Lung (tissue), 12 donors: ENCODE data around the gene GRK3. TPM values are rescaled to one million over a fixed set of nuclear protein-coding genes. Genes with fewer than 3 reads are reported as not detected.

ENCODE experiments used
- ATAC-seq: fragments of 200-7000 bp; cut with Tn5 transposase; one replicate; pipeline ENCODE4 v1.9.1; 2020; ENCODE audit warnings: moderate number of reproducible peaks; ENCODE audit not compliant: insufficient read depth, low FRiP score
- DNase-seq, 3 donors: peaks; one replicate each; pipeline ENCODE4 v3.0.0-alpha.2; 2013 to 2017
- H3K27ac ChIP-seq, 2 donors: one replicate each; pipeline ENCODE4 v1.5.1; 2013; ENCODE audit warnings: mild to moderate bottlenecking in 2 of 2, moderate library complexity in 2 of 2, control low read depth in 1 of 2, inconsistent platforms in 1 of 2, low read depth in 1 of 2, low read length in 1 of 2
- H3K27me3 ChIP-seq, 3 donors: one replicate each; pipeline ENCODE4 v1.5.1; 2013; ENCODE audit warnings: low read length in 2 of 3; ENCODE audit not compliant: control insufficient read depth in 3 of 3, insufficient read depth in 3 of 3
- H3K36me3 ChIP-seq, 4 donors: one replicate each; pipeline ENCODE4 v1.5.1; 2013; ENCODE audit warnings: low read length in 4 of 4, mild to moderate bottlenecking in 1 of 4, moderate library complexity in 1 of 4; ENCODE audit not compliant: control insufficient read depth in 4 of 4, insufficient read depth in 4 of 4
- H3K4me1 ChIP-seq, 5 donors: one replicate each; pipeline ENCODE4 v1.5.1; 2013; ENCODE audit warnings: low read length in 5 of 5, mild to moderate bottlenecking in 2 of 5, moderate library complexity in 1 of 5; ENCODE audit not compliant: control insufficient read depth in 5 of 5, insufficient read depth in 5 of 5
- H3K4me3 ChIP-seq: one replicate; pipeline ENCODE4 v1.5.1; 2013; ENCODE audit warnings: mild to moderate bottlenecking, control low read depth, moderate library complexity
- H3K9ac ChIP-seq, 2 donors: one replicate each; pipeline ENCODE4 v1.5.1; 2013; ENCODE audit warnings: low read length in 2 of 2, control low read depth in 1 of 2; ENCODE audit not compliant: insufficient read depth in 1 of 2
- H3K9me3 ChIP-seq, 4 donors: one replicate each; pipeline ENCODE4 v1.5.1; 2013; ENCODE audit warnings: low read length in 3 of 4, mild to moderate bottlenecking in 1 of 4, moderate library complexity in 1 of 4; ENCODE audit not compliant: control insufficient read depth in 4 of 4, insufficient read depth in 3 of 4
- WGBS, 2 donors: extraction: QIAGEN DNeasy Blood & Tissue Kit; methylation state at CpG; one replicate each; pipeline ENCODE4 v1.1.7; 2013; 5-methylcytosine and 5-hydroxymethylcytosine counted together
- polyA plus RNA-seq, 2 donors: library from polyadenylated mRNA; stranded (reverse); fragments of 200-250 nt; gene quantifications; one replicate each; pipeline ENCODE4 v1.2.1, GENCODE V29; 2013
- total RNA-seq, 2 donors: library from RNA; depleted of rRNA in 1 of 2; stranded (reverse); fragments of >200 nt in 1 of 2; gene quantifications; one replicate each; pipeline ENCODE4 v1.2.1, GENCODE V29; 2014 to 2021
- TF ChIP-seq, protein P1 (sequence below): IDR thresholded peaks from 2 replicates; pipeline ENCODE4 v1.5.1; 2012; ENCODE audit warnings: mild to moderate bottlenecking; ENCODE audit errors: control extremely low read depth, extremely low read depth
- donor health status: control.
- donor health status: control.
- donor health status: Bipolar disorder and iron deficiency.
- donor health status: healthy.
- donor health status: DM: yes; HTN: yes; CAD: no.

The GRK3 gene
- total and polyA plus RNA-seq, 4 donors: 5.0 to 27.3 (median 18.0) TPM

DNA sequence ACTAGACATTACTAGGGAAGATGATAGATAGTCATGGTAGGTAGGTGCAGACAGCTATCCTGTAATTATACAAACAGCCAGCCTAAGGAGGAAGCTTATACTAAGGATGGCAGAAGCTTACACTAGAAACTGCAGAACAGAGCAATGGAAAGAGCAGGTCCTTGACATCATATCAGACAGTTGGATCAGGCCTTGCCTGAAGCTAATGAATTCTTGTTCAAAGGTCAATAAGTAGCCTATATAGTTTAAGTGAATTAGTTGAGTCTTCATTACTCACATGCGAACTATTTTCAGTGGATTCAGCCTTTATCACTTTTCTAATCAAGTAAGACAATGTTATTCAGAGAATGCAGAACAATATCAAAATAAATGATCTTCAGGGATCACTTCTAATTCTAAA is 22.3 kb upstream of the GRK3 start:
- TF ChIP-seq, protein P1, sequence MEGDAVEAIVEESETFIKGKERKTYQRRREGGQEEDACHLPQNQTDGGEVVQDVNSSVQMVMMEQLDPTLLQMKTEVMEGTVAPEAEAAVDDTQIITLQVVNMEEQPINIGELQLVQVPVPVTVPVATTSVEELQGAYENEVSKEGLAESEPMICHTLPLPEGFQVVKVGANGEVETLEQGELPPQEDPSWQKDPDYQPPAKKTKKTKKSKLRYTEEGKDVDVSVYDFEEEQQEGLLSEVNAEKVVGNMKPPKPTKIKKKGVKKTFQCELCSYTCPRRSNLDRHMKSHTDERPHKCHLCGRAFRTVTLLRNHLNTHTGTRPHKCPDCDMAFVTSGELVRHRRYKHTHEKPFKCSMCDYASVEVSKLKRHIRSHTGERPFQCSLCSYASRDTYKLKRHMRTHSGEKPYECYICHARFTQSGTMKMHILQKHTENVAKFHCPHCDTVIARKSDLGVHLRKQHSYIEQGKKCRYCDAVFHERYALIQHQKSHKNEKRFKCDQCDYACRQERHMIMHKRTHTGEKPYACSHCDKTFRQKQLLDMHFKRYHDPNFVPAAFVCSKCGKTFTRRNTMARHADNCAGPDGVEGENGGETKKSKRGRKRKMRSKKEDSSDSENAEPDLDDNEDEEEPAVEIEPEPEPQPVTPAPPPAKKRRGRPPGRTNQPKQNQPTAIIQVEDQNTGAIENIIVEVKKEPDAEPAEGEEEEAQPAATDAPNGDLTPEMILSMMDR: no peak
- WGBS, 2 donors: 90 to 97% methylated on average over 1 of the region's 1 CpG
- Histone ChIP-seq H3K9me3 (no peaks in the 10 kb centered on the region), H3K4me1 (no peaks in the 10 kb centered on the region), H3K27me3 (no peaks in the 10 kb centered on the region), H3K27ac (no peak overlapping the region), H3K36me3 (no peaks in the 10 kb centered on the region), H3K4me3 (no peak overlapping the region), H3K9ac (no peak overlapping the region)
- ATAC-seq: no peak
- no peak for DNase-seq

DNA sequence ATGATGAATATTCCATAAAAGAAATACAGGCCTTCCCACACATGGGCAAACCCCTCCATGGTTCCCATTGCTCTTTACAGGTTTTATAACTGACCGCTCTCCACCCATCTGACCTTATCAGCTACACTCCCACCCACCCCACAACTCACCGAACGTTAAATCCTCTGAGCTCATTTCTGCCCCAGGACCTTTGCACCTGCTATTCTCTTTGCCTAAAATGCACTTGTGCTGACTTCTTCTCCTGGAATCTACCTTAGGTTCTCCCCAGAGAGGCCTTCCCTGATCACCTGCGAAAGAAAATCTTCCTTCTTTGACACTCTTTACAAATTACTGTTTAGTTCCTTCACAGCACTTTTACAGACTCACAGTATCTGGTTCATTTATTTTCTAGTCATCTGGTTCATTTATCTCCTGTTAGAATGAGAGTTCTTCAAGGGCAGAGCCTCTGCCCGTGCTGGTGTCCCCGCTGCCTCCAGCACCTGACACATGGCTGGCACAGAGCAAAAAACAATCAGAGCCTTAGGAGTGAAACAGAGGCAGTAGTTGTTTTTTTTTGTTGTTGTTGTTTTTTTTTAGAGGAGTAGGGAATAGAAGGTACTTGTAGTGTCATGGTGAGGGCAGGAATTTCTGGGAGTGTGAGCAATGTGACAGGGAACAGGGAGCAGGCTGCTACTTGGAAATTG is 21.6 kb upstream of the GRK3 start:
- DNase-seq (no peak), ATAC-seq (no peak)
- 84 to 92% methylated on average over 6 of the region's 6 CpGs for WGBS, 2 donors
- H3K9ac ChIP-seq: no peak overlapping the region
- H3K4me1 ChIP-seq: no peaks in the 10 kb centered on the region
- no peak overlapping the region for H3K27ac ChIP-seq
- H3K4me3 ChIP-seq: no peak overlapping the region
- TF ChIP-seq, protein P1: no peak
- no peaks in the 10 kb centered on the region for H3K36me3 ChIP-seq
- H3K9me3 ChIP-seq: no peaks in the 10 kb centered on the region
- H3K27me3 ChIP-seq: no peaks in the 10 kb centered on the region

DNA sequence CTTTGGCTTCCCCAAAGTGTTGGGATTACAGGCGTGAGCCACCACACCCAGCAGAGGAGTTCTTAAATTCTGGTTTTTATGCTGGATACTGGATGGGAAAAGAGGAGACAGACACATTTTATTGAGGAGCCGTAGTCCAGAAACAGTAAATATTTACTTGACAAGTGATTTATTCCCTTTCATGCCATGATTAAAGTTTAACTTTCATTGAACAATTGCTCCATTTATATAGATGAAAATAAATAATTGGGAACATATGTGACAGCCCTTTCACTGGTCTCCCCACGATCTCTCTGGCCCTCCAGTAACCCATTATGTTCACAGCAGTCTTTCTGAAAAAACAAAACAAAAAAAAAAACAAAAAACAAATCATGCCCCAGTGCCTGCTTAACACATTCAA is 19.3 kb upstream of the GRK3 start:
- Histone ChIP-seq H3K27ac (no peak overlapping the region), H3K9me3 (no peaks in the 10 kb centered on the region), H3K36me3 (no peaks in the 10 kb centered on the region), H3K4me1 (no peaks in the 10 kb centered on the region), H3K4me3 (no peak overlapping the region), H3K27me3 (no peaks in the 10 kb centered on the region), H3K9ac (no peak overlapping the region)
- TF ChIP-seq, protein P1: no peak
- no peak for DNase-seq
- WGBS, 2 donors: 54 to 72% methylated on average over 3 of the region's 3 CpGs
- ATAC-seq: no peak

DNA sequence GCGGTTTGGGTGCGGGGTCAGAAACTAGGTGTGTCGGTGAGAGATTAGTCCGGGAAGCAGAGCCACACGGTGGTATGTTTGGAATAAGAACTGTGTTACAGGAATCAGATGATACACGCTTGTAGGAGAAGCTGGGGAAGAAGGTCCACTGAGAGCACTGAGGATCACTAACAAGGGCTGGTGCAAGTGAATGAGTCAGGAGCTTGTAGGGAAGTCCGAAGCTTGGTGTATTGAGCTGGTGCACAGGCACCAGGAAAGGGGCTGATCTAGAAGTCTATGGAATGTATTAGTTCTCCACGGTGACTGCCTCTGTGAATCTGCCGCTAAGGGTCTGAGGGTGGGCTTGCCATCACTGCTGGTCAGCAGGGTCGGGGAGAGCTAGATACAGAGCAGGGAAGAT is 18.8 kb upstream of the GRK3 start:
- H3K4me1 ChIP-seq: no peaks in the 10 kb centered on the region
- TF ChIP-seq, protein P1: no peak
- no peak overlapping the region for H3K27ac ChIP-seq
- H3K9ac ChIP-seq: no peak overlapping the region
- no peaks in the 10 kb centered on the region for H3K36me3 ChIP-seq
- WGBS, 2 donors: 80 to 87% methylated on average over 10 of the region's 10 CpGs
- no peak overlapping the region for H3K4me3 ChIP-seq
- no peaks in the 10 kb centered on the region for H3K27me3 ChIP-seq
- no peaks in the 10 kb centered on the region for H3K9me3 ChIP-seq
- ATAC-seq (peak; percentile 32), DNase-seq (no peak)
